ENCODE measurements around the gene MFSD8. TPM values are rescaled to one million over a fixed set of nuclear protein-coding genes. Genes with fewer than 3 reads are reported as not detected.
"Not testable (repeated sequence)": the region's sequence is repeated elsewhere in the genome, so short reads cannot be mapped to it uniquely, and the experiment has no call there.

Gene MFSD8, protein sequence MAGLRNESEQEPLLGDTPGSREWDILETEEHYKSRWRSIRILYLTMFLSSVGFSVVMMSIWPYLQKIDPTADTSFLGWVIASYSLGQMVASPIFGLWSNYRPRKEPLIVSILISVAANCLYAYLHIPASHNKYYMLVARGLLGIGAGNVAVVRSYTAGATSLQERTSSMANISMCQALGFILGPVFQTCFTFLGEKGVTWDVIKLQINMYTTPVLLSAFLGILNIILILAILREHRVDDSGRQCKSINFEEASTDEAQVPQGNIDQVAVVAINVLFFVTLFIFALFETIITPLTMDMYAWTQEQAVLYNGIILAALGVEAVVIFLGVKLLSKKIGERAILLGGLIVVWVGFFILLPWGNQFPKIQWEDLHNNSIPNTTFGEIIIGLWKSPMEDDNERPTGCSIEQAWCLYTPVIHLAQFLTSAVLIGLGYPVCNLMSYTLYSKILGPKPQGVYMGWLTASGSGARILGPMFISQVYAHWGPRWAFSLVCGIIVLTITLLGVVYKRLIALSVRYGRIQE
- total RNA-seq (2014; rRNA removed; shearing (Covaris generic)): 15.7 and 16.2 TPM in 2 replicates

DNA sequence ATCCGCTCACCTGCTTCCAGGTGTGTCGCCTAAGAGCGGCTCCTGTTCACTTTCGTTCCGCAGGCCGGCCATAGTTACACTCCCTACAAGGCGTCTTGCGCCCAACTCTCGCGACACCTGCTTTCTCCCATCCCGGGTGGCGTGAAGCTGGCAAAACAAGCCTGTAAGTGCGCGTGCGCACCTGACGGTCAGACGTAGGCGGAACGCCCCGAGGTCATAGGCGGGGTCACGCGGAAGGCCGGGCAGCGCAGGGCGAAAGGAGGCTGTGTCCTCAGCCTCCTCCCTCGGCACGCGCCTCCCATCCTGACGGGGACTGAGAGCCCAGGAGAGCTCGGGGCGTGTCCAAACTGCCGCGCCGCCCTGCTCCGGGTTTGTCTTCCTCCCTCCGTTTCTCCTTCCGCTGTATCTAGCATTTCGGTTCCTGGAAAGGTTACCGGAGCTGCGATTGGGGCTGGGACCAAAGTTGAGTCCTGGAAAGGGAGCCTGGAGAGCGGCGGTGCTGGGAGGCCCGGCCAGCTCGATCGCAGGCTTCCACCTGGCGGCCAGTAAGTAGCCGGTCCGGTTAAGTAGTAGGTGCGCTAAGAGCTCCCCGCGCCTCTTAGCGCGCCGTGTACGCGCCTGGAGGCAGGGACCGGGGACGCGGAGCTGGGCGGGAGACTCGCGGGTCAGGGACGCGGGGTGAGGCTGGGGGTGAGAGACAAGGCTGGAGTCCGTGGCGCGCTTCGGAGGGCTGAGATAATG lies at the start of gene MFSD8, which contains the start of gene ABHD18:
TSS of gene MFSD8 (minus strand) at position 112 of the 741 bp plus-strand sequence. CDS start at position 72, 40 bp downstream.
TSS of gene ABHD18 (plus strand) at position 345 of the 741 bp plus-strand sequence. CDS start 17,550 bp downstream, outside the sequence.
- Histone ChIP-seq H3K4me3 (ENCODE audit: insufficient read depth, low read depth, low read length) (peak within 1 kb of the TSS; percentile 97), H3K36me3 (replicated peaks; ENCODE audit: control insufficient read depth, insufficient read depth, low read length) (no peaks in the 10 kb centered on the region; the same call in 1 of the 2 replicates), H3K27me3 (ENCODE audit: control insufficient read depth, insufficient read depth, low read length) (no peaks in the 10 kb centered on the region)
- peak; percentile 95 for DNase-seq

DNA sequence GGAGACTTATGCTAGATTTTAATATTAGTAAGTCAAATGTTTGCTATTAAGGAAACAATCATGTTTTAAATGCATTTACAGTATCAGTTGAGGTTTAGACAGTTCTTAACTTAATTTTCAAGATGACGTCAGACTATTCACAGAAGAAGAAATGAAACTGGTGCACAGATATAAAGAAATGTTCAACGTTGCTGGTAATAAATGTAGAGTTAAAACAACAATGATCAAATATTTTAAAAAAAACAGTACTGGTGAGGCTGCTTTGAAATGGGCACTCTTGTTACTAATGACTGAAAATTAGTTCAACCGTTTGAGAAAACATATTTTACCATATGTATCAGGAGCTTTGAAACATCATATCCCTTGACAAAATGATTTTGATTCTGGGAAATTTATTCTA lies 44.5 kb upstream of the MFSD8 start:
- no peak for DNase-seq
- Histone ChIP-seq H3K27me3 (ENCODE audit: control insufficient read depth, insufficient read depth, low read length) (no peaks in the 10 kb centered on the region), H3K36me3 (replicated peaks; ENCODE audit: control insufficient read depth, insufficient read depth, low read length) (no peaks in the 10 kb centered on the region), H3K4me3 (ENCODE audit: insufficient read depth, low read depth, low read length) (no peak overlapping the region)

DNA sequence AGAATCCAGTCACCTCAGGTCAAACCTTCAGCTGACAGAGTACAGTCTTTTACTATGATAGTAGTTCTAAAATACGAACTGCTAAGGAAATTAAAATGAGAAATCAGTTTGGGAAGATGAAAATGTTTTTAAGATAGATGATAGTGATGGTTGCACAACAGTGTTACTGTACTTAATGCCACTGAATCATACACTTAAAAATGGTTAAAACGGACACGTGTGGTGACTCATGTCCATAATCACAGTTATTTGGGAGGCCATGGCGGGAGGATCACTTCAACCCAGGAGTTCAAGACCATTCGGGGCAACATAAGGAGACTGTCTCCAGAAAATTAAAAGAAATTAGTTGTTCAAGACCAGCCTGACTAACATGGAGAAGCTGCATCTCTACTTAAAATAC lies 41.6 kb upstream of the MFSD8 start:
- no peaks in the 10 kb centered on the region for H3K36me3 ChIP-seq (replicated peaks; ENCODE audit: control insufficient read depth, insufficient read depth, low read length)

DNA sequence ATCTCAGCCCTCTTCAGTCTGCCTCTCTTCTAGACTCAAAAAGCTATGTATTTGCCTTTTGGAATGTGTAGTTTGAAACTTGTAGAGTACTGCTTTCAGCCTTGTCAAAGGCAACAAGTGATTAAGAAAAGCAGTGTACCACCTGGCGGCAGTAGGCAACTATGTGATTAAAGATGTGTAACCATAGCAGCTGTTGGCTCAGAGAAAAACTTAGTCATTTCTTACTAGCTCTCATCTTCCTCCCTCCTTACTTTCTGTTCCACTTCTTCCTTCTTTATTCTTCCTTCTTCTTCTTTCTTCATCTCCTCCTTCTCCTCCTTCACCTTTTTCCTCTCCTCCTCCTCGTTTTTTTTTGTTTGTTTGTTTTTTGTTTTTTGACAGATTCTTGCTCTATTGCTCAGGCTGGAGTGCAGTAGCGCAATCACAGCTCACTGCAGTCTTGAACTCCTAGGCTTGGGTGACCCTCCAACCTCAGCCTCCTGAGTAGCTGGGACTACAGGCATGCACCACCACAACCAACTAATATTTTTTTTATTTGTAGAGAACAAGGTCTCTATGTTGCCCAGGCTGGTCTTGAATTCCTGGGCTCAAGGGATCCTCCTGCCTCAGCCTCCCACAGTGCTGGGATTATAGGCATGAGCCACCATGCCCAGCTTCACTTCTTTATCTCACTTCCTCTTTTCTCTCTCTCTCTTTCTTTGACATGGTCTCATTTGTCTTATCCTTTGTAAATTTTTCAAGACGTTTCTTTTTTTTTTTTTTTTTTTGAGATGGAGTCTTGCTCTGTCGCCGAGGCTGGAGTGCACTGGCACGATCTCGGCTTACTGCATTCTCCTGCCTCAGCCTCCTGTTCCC lies 32.8 kb upstream of the MFSD8 start:
- DNase-seq: no peak
- no peaks in the 10 kb centered on the region for H3K27me3 ChIP-seq (ENCODE audit: control insufficient read depth, insufficient read depth, low read length)
- H3K4me3 ChIP-seq (ENCODE audit: insufficient read depth, low read depth, low read length): no peak overlapping the region
- no peaks in the 10 kb centered on the region for H3K36me3 ChIP-seq (replicated peaks; ENCODE audit: control insufficient read depth, insufficient read depth, low read length)

More for the DNA sequence above, 41.6 kb upstream of the MFSD8 start:
- Histone ChIP-seq H3K4me3 (ENCODE audit: insufficient read depth, low read depth, low read length) (no peak overlapping the region), H3K27me3 (ENCODE audit: control insufficient read depth, insufficient read depth, low read length) (no peaks in the 10 kb centered on the region)
- DNase-seq: no peak

DNA sequence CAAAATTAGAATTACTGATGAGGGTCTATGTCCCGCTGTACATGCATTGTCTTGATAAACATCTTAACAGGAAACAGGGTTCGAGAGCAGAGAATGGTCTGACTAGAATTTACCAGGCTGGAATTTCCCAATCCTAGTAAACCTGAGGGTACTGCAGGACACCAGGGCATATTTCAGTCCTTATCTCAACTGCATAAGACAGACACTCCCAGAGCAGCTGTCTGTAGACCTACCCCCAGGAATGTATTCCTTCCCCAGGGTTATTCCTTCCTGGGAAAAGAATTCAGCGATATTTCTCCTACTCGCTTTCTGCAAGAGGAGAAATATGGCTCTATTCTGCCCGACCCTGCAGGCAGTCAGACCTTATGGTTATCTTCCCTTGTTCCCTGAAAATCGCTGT lies 31.5 kb upstream of the MFSD8 start:
- not testable (repeated sequence) for H3K27me3 ChIP-seq (ENCODE audit: control insufficient read depth, insufficient read depth, low read length); DNase-seq; H3K36me3 ChIP-seq (replicated peaks; ENCODE audit: control insufficient read depth, insufficient read depth, low read length); H3K4me3 ChIP-seq (ENCODE audit: insufficient read depth, low read depth, low read length)

DNA sequence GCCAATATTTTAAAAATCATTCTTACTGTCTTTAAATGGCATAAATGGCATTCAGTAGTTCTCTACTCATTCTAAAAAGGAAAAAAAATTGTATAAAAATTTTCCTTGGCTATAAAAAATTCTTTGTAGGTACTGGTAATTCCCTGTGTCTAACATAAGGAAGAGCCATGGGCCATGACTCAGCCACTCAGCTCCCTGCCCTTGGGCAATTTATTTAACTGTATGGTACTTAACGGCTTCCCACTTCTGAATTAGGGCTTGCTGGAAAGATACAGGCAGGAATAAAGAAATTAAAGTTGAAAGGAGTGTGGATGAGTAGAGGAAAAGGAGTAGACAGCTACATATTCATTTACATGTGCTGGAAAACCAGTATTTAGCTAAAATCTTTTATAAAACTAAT lies 30.8 kb upstream of the MFSD8 start:
- H3K4me3 ChIP-seq (ENCODE audit: insufficient read depth, low read depth, low read length): no peak overlapping the region
- no peaks in the 10 kb centered on the region for H3K36me3 ChIP-seq (replicated peaks; ENCODE audit: control insufficient read depth, insufficient read depth, low read length)
- H3K27me3 ChIP-seq (ENCODE audit: control insufficient read depth, insufficient read depth, low read length): no peaks in the 10 kb centered on the region
- no peak for DNase-seq

DNA sequence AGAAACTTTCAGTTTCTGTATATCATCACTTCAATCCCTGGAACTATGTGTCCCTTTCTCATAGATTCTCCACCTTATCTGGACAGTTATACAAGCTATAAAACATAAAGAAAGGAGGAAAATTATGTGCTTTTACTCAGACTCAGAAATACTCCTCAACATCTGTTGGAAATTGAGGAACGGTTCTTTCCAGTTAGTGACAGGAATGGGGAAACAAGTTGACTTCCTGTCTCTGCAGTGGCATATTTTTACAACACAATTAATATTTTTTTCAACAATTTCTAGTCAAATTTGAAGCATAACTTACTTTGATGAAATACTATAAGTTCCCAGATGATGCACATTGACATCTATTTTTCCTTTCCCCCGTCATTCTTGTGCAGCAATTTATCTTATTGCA lies 28.2 kb upstream of the MFSD8 start:
- no peak overlapping the region for H3K4me3 ChIP-seq (ENCODE audit: insufficient read depth, low read depth, low read length)
- no peak for DNase-seq
- H3K36me3 ChIP-seq (replicated peaks; ENCODE audit: control insufficient read depth, insufficient read depth, low read length): no peaks in the 10 kb centered on the region; the same call in 1 of the 2 replicates
- H3K27me3 ChIP-seq (ENCODE audit: control insufficient read depth, insufficient read depth, low read length): no peaks in the 10 kb centered on the region

DNA sequence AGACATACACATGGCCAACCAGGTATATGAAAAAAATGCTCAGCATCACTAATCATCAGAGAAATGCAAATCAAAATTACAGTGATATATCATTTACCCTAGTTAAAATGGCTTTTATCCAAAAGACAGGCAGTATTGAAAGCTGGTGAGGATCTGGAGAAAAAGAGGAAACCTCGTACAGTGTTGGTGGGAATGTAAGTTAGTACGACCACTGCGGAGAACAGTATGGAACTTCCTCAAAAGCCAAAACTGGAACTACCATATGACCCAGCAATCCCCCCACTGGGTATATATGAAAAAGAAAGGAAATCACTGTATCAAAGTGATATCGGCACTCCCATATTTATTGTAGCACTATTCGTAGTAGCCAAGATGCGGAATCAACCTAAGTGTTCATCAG lies 23.7 kb upstream of the MFSD8 start:
- H3K27me3 ChIP-seq (ENCODE audit: control insufficient read depth, insufficient read depth, low read length): no peaks in the 10 kb centered on the region
- H3K36me3 ChIP-seq (replicated peaks; ENCODE audit: control insufficient read depth, insufficient read depth, low read length): no peaks in the 10 kb centered on the region; the same call in none of the 2 replicates
- no peak overlapping the region for H3K4me3 ChIP-seq (ENCODE audit: insufficient read depth, low read depth, low read length)
- DNase-seq: no peak

DNA sequence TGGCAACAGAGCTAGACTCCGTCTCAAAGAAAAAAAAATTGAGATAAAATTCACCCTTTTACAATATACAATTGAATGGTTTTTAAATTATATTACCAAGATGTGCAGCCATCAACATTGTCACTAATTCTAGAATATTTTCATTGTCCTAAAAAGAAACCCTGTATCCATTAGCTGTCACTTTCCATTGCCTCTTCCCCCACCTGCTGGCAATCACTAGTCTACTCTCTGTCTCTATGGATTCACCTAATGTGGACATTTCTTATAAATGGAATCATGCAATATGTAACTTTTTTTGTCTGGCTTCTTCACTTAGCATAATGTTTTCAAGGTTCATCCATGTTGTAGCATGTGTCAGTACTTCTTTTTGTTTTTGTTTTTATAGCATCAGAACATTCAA lies 21.0 kb upstream of the MFSD8 start:
- Histone ChIP-seq H3K4me3 (ENCODE audit: insufficient read depth, low read depth, low read length) (no peak overlapping the region), H3K27me3 (ENCODE audit: control insufficient read depth, insufficient read depth, low read length) (no peaks in the 10 kb centered on the region), H3K36me3 (replicated peaks; ENCODE audit: control insufficient read depth, insufficient read depth, low read length) (no peaks in the 10 kb centered on the region; the same call in none of the 2 replicates)
- DNase-seq: no peak

DNA sequence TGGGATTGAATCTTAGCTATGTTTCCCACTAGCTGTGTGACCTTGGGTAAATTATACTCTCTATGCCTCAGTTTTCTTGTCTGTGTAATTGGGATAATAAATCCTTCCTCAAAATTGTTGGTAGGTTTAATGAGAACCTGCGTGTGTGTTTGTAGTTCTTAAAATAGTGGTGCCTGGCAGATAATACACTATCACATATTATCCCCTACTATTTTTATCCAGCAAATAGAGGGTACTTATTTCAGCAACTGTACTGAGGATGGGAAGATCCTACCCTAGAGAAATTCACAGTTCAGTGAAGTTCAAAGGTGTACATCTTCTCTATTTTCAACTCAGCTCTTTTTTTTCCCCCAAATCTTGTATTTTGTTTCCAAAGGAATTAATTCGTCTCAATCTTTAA lies 17.5 kb upstream of the MFSD8 start:
- DNase-seq: no peak
- no peak overlapping the region for H3K4me3 ChIP-seq (ENCODE audit: insufficient read depth, low read depth, low read length)
- H3K36me3 ChIP-seq (replicated peaks; ENCODE audit: control insufficient read depth, insufficient read depth, low read length): no peaks in the 10 kb centered on the region; the same call in 1 of the 2 replicates
- no peaks in the 10 kb centered on the region for H3K27me3 ChIP-seq (ENCODE audit: control insufficient read depth, insufficient read depth, low read length)

DNA sequence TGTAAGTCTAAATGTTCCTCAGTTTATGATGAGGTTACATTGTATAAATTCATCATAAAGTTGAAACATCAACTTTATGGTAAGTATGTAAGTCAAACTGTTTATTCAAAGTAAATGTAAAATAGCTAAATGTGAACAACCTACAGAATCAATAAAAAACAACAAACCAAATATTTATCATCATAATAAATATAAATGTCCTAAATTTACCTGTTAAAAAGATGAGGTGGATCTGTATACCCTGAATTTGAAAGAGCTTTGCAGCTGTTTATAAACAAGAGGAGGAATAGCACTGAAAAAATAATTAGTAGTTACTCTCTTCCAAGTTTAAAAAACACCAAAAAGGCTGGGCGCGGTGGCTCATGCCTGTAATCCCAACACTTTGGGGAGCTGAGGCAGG lies 14.0 kb upstream of the MFSD8 start:
- Histone ChIP-seq H3K4me3 (ENCODE audit: insufficient read depth, low read depth, low read length) (no peak overlapping the region), H3K27me3 (ENCODE audit: control insufficient read depth, insufficient read depth, low read length) (no peaks in the 10 kb centered on the region), H3K36me3 (replicated peaks; ENCODE audit: control insufficient read depth, insufficient read depth, low read length) (no peaks in the 10 kb centered on the region)
- DNase-seq: no peak

DNA sequence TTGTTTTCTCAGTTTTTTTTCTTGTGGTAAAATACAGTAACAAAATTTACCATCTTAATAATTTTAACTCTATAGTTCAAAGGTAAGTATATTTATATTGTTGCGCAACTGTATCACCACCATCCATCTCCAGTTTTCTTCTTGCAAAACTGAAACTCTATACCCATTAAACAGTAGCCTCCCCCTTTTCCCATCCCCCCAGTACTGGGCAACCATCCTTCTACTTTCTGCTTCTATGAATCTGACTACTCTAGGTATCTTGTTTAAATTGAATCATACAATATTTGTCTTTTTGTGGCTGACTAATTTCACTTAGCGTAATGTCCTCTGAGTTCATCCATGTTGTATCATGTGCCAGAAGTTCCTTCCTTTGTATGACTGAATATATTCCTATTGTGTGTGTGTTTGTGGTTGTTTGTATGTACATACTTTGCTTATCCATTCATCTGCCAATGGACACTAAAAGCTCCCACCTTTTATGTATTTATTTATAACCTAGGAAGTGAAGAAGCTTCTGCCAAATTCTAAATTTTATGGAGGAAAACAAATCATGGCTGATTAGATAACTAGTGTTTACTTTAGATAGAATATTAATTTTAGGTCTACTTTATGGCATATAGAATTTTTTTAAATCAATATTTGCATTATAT lies 10.3 kb upstream of the MFSD8 start:
- DNase-seq: no peak
- Histone ChIP-seq H3K27me3 (ENCODE audit: control insufficient read depth, insufficient read depth, low read length) (no peaks in the 10 kb centered on the region), H3K4me3 (ENCODE audit: insufficient read depth, low read depth, low read length) (no peak overlapping the region), H3K36me3 (replicated peaks; ENCODE audit: control insufficient read depth, insufficient read depth, low read length) (peaks cover 2% of the 10 kb centered on the region; the same call in 1 of the 2 replicates)

DNA sequence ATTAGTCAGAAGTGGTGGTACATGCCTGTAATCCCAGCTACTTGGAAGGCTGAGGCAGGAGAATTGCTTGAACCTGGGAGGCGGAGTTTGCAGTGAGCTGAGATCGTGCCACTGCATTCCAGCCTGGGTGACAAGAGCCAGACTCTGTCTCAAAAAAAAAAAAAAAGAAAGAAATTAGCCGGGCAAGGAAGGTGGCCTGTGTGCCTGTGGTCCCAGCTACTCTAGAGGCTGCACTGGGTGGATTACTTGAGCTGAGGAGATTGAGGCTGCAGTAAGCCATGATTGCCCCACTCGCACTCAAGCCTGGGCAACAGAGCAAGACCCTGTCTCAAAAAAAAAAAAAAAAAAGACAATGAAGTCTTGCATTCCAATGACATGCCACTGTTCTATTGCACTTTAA lies 6.0 kb upstream of the MFSD8 start:
- H3K27me3 ChIP-seq (ENCODE audit: control insufficient read depth, insufficient read depth, low read length); DNase-seq; H3K36me3 ChIP-seq (replicated peaks; ENCODE audit: control insufficient read depth, insufficient read depth, low read length); H3K4me3 ChIP-seq (ENCODE audit: insufficient read depth, low read depth, low read length): not testable (repeated sequence)

DNA sequence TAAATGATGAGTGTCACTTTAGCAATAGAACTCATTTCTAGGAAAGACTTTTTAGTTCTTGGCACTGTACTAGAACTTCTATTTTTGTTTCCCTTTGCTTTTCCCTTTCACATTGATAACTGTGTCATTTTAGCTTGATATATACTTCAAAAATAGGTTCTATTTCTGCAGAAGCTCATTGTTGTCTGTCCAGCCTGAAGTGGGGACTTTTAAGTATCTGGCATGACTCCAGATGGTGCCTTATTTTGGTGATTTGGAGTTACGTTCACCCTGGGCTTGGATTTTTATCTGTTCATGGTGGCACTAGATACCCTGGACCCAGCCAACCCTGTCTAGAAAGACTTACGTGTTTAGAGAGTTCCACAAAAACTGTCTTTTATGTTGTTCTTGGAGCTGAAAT lies 3.6 kb upstream of the MFSD8 start:
- Histone ChIP-seq H3K4me3 (ENCODE audit: insufficient read depth, low read depth, low read length) (no peak overlapping the region), H3K36me3 (replicated peaks; ENCODE audit: control insufficient read depth, insufficient read depth, low read length) (peaks cover 2% of the 10 kb centered on the region; the same call in 1 of the 2 replicates), H3K27me3 (ENCODE audit: control insufficient read depth, insufficient read depth, low read length) (no peaks in the 10 kb centered on the region)
- DNase-seq: no peak

Measured in H7 (cell line).